SW480 (cell line): ENCODE data around the gene MRPL43.

Source experiments
- DNase-seq: peaks from one replicate; pipeline ENCODE4 v3.0.0-alpha.2; 2016; ENCODE audit warnings: low spot score

MRPL43 gene

DNA sequence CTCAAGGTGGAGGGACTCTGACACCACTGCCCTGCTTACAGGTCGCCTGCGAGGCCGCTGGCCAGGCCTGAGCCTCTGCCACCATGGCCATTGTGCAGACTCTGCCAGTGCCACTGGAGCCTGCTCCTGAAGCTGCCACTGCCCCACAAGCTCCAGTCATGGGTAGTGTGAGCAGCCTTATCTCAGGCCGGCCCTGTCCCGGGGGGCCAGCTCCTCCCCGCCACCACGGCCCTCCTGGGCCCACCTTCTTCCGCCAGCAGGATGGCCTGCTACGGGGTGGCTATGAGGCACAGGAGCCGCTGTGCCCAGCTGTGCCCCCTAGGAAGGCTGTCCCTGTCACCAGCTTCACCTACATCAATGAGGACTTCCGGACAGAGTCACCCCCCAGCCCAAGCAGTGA, 15.2 kb upstream of the MRPL43 start:
- DNase-seq, result no peak

GRCh38 chr10:101001659-101002035, 14.3 kb upstream of the MRPL43 start:
- no peak for DNase-seq

- no peak for DNase-seq
These were observed 13.8 kb upstream of the MRPL43 start for GRCh38 chr10:101000915-101001658.

DNA sequence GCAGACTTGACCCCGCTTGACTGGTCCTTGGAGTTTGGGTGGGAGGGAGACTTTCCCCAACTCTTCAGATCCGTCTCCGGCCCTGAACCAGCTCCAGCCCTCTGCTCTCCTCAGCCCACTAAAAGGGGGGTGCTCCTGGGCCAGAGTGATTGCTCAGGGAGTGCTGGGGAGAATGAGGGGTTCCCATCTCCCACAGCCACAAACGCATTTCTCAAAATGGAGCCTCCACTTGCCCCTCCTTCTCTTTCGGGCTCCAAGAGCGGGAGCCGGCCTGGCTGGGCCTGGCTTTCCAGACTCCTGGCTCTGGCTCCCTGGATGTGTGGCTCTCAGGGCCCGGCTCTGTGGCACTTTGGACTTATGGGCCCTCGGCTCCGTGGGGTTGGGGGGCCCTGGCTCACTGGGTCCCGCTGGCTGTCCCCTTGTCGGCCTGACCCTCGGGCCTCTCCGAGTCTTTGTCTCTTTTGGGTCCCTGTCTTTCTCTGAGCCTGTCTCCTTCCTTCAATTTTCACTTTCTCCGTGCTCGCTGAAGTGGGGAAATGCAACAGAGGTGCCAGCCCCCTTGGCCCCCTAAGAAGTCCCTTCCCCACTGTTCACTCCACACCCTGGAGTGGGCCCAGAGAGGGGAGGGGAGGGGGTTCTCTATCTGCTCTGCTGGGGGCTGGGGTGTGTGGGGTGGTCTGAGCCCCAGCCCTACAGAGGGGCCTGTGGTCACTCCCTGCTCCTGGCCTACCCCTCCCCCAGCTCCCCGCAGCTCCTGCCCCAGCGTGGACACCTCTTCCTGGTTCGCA, 13.0 kb upstream of the MRPL43 start:
- DNase-seq, result no peak

DNA sequence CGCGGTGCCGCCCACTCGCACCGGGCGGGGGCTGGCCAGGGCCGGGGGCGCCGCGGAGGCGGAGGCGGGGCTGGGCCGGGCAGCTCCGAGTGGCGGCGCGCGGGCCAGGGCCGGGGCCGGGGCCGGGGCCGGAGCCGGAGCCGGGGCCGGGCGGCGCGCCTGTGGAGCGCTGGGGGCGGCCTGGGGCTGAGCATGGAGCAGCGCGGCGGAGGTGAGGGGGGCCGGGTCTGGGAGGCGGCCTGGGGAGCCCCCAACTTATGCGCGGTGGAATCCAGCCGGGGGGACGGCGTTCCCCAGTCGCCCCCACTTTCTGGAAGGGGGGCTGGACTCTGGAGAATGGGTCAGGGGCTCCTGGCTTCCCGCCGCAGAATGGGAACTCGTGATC, 12.4 kb upstream of the MRPL43 start, which contains the start of gene LZTS2:
Gene LZTS2, plus strand, starts transcription at position 67 of the 385 bp plus-strand sequence. CDS start 2,731 bp downstream, outside the sequence.
- no peak for DNase-seq

DNA sequence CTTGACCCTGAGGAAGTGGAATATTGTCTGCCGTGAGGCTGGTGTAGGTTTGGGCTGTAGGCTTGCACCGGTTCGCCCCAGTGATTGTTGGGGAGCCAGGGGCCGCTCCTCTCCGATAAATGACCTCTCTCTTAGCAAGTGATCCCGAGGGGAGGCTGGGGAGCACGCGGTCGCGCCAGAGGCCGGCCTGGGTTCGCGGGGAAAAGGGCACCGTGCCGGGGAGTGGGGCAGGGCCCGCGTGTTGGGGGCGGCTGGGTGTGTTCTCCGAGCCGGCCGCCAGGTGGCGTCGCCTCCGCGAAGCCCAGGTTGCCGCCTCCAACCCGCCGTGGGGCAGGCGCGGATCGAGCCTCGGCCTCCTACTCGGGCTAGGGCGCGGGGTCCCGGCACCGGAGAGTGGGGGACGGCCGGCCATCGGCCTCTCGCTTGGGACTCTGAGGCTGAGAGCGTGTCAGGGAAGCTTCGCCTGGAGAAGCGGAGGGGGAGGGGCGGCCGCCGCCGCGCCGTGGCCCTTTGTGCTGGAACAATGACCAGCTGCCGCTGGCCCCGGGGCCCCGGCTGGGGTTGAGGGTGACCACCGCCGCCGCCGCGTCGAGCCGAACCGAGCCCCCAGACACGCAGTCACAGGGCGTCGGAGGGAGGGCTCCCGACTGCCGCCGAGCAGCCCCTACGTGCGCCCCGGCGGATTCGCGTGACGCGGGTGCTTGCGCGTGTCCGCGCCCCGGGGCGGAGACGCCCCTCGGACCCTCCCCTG, 11.9 kb upstream of the MRPL43 start:
- DNase-seq, result peak; percentile 61

GRCh38 chr10:100998183-100998990, 11.1 kb upstream of the MRPL43 start:
- peak; percentile 71 for DNase-seq

- peak; percentile 82 for DNase-seq
These were observed 10.3 kb upstream of the MRPL43 start for GRCh38 chr10:100997360-100998182.

- DNase-seq, result peak; percentile 33
These were observed 9.5 kb upstream of the MRPL43 start for GRCh38 chr10:100996678-100997359.

DNA sequence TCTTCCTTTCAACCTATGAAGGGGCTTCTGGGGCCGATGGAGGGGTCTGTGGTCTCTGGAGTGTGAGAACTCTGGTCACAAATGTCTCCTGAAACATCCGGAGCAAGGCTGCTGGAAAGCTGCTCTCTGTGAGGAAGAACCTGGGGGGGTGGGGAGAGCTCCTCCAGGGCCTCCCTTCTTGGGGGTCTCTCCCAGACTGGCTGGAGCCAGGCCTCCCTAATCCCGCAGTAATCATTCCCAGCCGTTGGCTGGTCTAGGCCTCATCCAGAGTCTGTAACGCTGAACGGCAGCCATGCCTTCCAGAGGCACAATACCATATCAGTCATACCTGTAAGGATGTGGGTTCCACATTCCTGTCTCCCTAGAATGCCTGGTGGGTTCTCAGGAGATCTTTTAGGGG, 7.9 kb upstream of the MRPL43 start:
- no peak for DNase-seq

DNA sequence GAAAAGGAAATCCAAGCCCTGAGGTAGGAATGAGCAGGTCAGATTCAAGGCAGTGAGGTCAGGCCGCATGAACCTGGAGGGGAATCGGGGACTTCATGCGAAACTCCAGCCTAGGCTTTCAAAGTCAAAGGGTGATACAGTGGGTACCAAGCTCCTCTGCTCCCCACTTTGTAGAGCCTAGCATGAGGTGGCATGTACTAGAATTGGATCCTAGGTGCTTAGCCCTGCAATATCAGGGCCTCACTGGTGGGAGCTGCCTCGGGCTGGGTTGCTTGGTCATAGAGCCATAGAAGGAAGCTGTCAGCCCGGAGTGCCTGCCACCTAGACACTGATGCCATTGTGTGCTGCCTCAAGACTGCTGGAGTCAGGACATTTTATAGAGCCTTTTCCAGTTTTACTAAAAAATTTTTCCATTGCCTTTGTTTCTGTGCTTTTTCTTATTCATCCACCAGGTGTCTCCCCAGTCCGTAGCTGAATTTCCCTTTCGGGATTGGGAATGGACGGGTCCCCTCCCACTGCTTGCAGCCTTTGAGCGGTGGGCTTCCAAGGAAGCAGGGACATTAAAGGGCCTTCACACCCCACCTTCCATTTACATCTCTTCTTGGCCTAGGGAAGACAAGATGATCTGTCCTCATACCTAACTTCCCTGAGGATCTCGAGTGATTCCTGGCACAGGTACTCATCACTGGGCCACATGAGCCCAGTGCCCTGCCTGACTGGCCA, 6.8 kb upstream of the MRPL43 start:
- DNase-seq, result peak; percentile 52

DNA sequence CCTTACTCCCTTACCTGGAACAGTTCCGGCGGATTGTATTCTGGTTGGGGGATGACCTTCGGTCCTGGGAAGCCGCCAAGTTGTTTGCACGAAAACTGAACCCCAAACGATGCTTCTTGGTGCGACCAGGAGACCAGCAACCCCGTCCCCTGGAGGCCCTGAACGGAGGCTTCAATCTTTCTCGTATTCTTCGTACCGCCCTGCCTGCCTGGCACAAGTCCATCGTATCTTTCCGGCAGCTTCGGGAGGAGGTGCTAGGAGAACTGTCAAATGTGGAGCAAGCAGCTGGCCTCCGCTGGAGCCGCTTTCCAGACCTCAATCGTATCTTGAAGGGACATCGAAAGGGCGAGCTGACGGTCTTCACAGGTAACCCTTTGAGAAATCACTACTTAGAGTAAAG, 1.8 kb upstream of the MRPL43 start:
- no peak for DNase-seq

- no peak for DNase-seq
These were observed 869 bp upstream of the MRPL43 start for GRCh38 chr10:100988166-100988565.

DNA sequence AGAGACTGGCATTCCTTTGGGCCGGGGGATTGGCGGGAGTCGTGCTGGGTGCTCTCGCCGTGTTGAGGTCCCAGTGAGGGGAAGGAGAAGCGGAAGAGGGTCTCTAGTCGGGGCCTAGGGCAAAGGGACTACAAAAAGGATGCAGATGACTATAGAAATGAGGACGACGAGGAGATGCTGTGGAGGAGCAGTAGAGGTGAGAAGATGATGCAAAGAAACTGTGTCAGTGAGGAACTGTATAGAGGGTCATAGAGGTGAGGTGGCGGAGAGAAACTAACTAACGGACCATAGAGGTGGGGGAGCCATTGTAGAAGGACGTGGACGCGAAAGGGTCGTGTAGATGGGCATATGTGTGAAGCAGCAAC, 370 bp upstream of the MRPL43 start:
- no peak for DNase-seq

GRCh38 chr10:100986623-100986951, 710 bp downstream of the MRPL43 start:
- no peak for DNase-seq

DNA sequence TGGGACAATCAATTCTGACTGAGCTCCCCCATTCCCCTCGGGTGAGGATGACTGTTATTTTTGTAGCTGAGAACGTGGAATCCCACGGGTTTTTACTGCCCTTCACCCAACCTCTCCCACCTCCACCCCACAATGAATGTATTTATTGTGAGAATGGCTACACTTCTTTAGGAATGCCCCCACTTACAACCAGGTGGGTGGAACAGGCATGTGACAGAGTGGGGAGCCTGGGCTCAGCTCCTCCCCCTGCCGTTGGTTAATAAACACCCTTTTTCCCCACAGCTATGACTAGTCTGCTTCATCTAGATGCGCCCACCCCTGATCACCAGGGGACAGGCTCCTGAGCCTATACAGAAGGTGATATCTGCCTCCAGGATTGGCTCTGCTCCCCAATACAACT, 2.0 kb downstream of the MRPL43 start:
- no peak for DNase-seq

- DNase-seq, result no peak
These were observed 2.6 kb downstream of the MRPL43 start for GRCh38 chr10:100984672-100985177.

DNA sequence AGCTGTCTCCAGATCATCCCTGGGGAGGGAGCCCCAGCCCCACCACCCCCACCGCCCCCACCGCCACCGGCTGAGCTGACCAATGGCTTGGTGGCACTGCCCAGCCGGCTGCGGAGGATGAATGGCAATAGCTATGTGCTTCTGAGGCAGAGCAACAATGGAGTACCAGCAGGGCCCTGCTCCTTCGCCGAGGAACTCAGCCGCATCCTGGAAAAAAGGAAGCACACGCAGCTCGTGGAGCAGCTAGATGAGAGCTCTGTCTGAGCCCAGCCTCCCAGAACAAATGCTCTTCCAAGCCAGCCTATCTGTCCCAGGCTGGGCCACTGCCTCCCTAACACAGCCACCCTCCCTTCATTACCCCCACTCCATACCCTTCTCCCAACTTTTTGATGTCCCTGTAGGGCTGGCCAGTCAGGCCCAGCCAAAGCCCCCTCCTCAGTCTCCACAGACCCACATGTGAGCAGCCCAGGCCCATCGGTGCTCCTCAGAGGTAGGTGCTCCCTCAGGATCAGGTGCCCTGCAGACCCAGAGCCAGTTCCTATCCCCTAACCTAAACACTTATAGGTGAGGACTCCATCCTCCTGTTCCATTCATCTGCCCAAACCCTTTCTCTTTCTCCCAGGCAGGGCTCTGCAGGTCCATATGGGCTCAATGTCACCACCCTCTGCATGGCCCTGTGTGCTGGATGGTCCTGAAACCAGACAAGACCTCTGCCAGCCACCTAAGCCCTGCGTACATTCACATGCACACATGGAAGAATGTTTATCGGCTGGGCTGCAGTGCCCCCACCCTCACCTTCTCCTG, 3.2 kb downstream of the MRPL43 start:
- DNase-seq, result no peak
